ENCODE results near the gene HDAC9.

The HDAC9 gene

GRCh38 chr7:18843979-18844378 is 348.4 kb downstream of the HDAC9 start:
- Histone ChIP-seq H3K36me3 (ENCODE audit: control insufficient read depth in 2 of 2, insufficient read depth in 1 of 2, low read length in 2 of 2) (no peaks in the 10 kb centered on the region), H3K4me1 (ENCODE audit: control insufficient read depth, insufficient read depth, low read length) (no peaks in the 10 kb centered on the region), H3K27ac (ENCODE audit: extremely low read depth, low read depth, low read length) (no peak overlapping the region), H3K9me3 (ENCODE audit: control insufficient read depth, insufficient read depth, low read depth, low read length) (no peaks in the 10 kb centered on the region), H3K4me3 (ENCODE audit: low read depth, low read length) (no peak overlapping the region)
- POLR2A ChIA-PET = no interaction called here
- TF ChIP-seq ZNF132 (tag by site-specific recombination; IDR thresholded peaks at IDR 0.05; ENCODE audit: borderline replicate concordance) (no peak), ZNF654 (tag by site-specific recombination; IDR thresholded peaks at IDR 0.05; ENCODE audit: low read depth) (no peak), ZNF416 (tag by site-specific recombination; IDR thresholded peaks at IDR 0.05) (no peak)
- CTCF ChIA-PET = no interaction called here

GRCh38 chr7:18844735-18845134 is 349.2 kb downstream of the HDAC9 start:
- H3K36me3 ChIP-seq (ENCODE audit: control insufficient read depth in 2 of 2, insufficient read depth in 1 of 2, low read length in 2 of 2) = no peaks in the 10 kb centered on the region
- TF ChIP-seq ZNF324 (tag by site-specific recombination; IDR thresholded peaks at IDR 0.05) = no peak
- no peak for TF ChIP-seq GLI4 (tag by site-specific recombination; IDR thresholded peaks at IDR 0.05)
- TF ChIP-seq SP7 (tag by site-specific recombination; IDR thresholded peaks at IDR 0.05) = no peak
- TF ChIP-seq BCL11B (tag by site-specific recombination; IDR thresholded peaks at IDR 0.05; ENCODE audit: low read depth) = no peak
- no peak overlapping the region for H3K4me3 ChIP-seq (ENCODE audit: low read depth, low read length)
- no peaks in the 10 kb centered on the region for H3K9me3 ChIP-seq (ENCODE audit: control insufficient read depth, insufficient read depth, low read depth, low read length)
- POLR2A ChIA-PET = no interaction called here
- CTCF ChIA-PET = interaction anchor here (0.6 kb wide), 1 partner anchor 212 kb away, joined by 3 read pairs; no protein-coding TSS in a partner anchor
- H3K27ac ChIP-seq (ENCODE audit: extremely low read depth, low read depth, low read length) = no peak overlapping the region
- no peaks in the 10 kb centered on the region for H3K4me1 ChIP-seq (ENCODE audit: control insufficient read depth, insufficient read depth, low read length)

GRCh38 chr7:18845700-18846099 is 350.2 kb downstream of the HDAC9 start:
- Histone ChIP-seq H3K4me3 (ENCODE audit: low read depth, low read length) (no peak overlapping the region), H3K9me3 (ENCODE audit: control insufficient read depth, insufficient read depth, low read depth, low read length) (no peaks in the 10 kb centered on the region), H3K4me1 (ENCODE audit: control insufficient read depth, insufficient read depth, low read length) (no peaks in the 10 kb centered on the region), H3K27ac (ENCODE audit: extremely low read depth, low read depth, low read length) (no peak overlapping the region), H3K36me3 (ENCODE audit: control insufficient read depth in 2 of 2, insufficient read depth in 1 of 2, low read length in 2 of 2) (no peaks in the 10 kb centered on the region)
- POLR2A ChIA-PET = no interaction called here
- TF ChIP-seq ZNF658 (tag by site-specific recombination; IDR thresholded peaks at IDR 0.05) (no peak), ZNF518A (tag by site-specific recombination; conservative IDR thresholded peaks at IDR 0.05; ENCODE audit: low read depth) (no peak), ZXDB (tag by site-specific recombination; IDR thresholded peaks at IDR 0.05) (no peak), GFI1B (tag by site-specific recombination; IDR thresholded peaks at IDR 0.05) (no peak), GLI2 (tag by site-specific recombination; IDR thresholded peaks at IDR 0.05; ENCODE audit: borderline replicate concordance, low read depth) (no peak), KLF9 (tag by site-specific recombination; IDR thresholded peaks at IDR 0.05; ENCODE audit: low read depth) (no peak), ZNF624 (tag by site-specific recombination; IDR thresholded peaks at IDR 0.05) (no peak), ZNF610 (tag by site-specific recombination; IDR thresholded peaks at IDR 0.05; ENCODE audit: borderline replicate concordance) (no peak), ZNF121 (tag by site-specific recombination; IDR thresholded peaks at IDR 0.05) (no peak), ZNF148 (tag by site-specific recombination; IDR thresholded peaks at IDR 0.05; ENCODE audit: borderline replicate concordance) (no peak), ZNF184 (tag by site-specific recombination; IDR thresholded peaks at IDR 0.05) (no peak), KLF16 (tag by site-specific recombination; IDR thresholded peaks at IDR 0.05) (no peak), ZNF645 (tag by site-specific recombination; IDR thresholded peaks at IDR 0.05) (no peak)
- CTCF ChIA-PET = no interaction called here
